ENCODE results near the gene SUMO4.

DNA sequence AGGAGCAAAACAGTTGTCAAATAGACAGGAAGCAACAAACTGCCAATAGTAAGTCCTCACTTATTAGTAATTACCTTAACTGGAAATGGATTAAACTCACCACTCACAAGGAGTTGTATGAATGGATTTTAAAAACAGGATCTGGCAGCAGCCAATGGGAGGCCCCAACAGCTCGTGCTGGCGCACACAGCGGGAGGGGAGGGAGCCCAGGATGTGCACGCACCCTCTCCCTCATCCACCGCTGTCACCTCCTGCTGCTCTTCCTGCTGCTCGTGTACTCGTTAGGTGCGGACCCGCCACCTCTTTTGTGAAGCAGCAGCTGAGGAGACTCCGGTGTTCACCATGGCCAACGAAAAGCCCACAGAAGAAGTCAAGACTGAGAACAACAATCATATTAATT, at the start of gene SUMO4:
- TF ChIP-seq, protein P1, sequence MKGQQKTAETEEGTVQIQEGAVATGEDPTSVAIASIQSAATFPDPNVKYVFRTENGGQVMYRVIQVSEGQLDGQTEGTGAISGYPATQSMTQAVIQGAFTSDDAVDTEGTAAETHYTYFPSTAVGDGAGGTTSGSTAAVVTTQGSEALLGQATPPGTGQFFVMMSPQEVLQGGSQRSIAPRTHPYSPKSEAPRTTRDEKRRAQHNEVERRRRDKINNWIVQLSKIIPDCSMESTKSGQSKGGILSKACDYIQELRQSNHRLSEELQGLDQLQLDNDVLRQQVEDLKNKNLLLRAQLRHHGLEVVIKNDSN (IDR thresholded peaks at IDR 0.05; ENCODE audit: borderline replicate concordance, extremely low read length, insufficient read depth, low read depth, low read length): no peak
- TF ChIP-seq EZH2 (IDR thresholded peaks at IDR 0.05; ENCODE audit: borderline replicate concordance, control insufficient read depth, low read depth, low read length) (no peak), KDM1A (IDR thresholded peaks at IDR 0.05; ENCODE audit: borderline replicate concordance) (no peak), FOS (IDR thresholded peaks at IDR 0.05; ENCODE audit: borderline replicate concordance, extremely low read depth, insufficient read length) (no peak), POLR2AphosphoS5 (IDR thresholded peaks at IDR 0.05; ENCODE audit: low read length) (no peak), EP300 (IDR thresholded peaks at IDR 0.05; ENCODE audit: borderline replicate concordance in 1 of 2, control insufficient read depth in 1 of 2, low read depth in 2 of 2, low read length in 2 of 2) (no peak), SP1 (IDR thresholded peaks at IDR 0.05; ENCODE audit: low read depth, low read length) (no peak), CREM (IDR thresholded peaks at IDR 0.05; ENCODE audit: low read depth) (no peak), FOXM1 (IDR thresholded peaks at IDR 0.05; ENCODE audit: low read depth, low read length) (no peak), RFX5 (IDR thresholded peaks at IDR 0.05; ENCODE audit: low read depth, low read length) (no peak), RAD21 (IDR thresholded peaks at IDR 0.05; ENCODE audit: insufficient read depth, low read depth, low read length) (no peak), NBN (IDR thresholded peaks at IDR 0.05) (no peak)
- TF ChIP-seq, protein P2, sequence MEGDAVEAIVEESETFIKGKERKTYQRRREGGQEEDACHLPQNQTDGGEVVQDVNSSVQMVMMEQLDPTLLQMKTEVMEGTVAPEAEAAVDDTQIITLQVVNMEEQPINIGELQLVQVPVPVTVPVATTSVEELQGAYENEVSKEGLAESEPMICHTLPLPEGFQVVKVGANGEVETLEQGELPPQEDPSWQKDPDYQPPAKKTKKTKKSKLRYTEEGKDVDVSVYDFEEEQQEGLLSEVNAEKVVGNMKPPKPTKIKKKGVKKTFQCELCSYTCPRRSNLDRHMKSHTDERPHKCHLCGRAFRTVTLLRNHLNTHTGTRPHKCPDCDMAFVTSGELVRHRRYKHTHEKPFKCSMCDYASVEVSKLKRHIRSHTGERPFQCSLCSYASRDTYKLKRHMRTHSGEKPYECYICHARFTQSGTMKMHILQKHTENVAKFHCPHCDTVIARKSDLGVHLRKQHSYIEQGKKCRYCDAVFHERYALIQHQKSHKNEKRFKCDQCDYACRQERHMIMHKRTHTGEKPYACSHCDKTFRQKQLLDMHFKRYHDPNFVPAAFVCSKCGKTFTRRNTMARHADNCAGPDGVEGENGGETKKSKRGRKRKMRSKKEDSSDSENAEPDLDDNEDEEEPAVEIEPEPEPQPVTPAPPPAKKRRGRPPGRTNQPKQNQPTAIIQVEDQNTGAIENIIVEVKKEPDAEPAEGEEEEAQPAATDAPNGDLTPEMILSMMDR (IDR thresholded peaks at IDR 0.05 in 2 of 3, conservative IDR thresholded peaks at IDR 0.05 in 1 of 3; ENCODE audit: control insufficient read depth in 2 of 3, extremely low read depth in 1 of 3, insufficient read depth in 1 of 3, low read depth in 3 of 3, low read length in 3 of 3): no peak
- TF ChIP-seq, protein P3, sequence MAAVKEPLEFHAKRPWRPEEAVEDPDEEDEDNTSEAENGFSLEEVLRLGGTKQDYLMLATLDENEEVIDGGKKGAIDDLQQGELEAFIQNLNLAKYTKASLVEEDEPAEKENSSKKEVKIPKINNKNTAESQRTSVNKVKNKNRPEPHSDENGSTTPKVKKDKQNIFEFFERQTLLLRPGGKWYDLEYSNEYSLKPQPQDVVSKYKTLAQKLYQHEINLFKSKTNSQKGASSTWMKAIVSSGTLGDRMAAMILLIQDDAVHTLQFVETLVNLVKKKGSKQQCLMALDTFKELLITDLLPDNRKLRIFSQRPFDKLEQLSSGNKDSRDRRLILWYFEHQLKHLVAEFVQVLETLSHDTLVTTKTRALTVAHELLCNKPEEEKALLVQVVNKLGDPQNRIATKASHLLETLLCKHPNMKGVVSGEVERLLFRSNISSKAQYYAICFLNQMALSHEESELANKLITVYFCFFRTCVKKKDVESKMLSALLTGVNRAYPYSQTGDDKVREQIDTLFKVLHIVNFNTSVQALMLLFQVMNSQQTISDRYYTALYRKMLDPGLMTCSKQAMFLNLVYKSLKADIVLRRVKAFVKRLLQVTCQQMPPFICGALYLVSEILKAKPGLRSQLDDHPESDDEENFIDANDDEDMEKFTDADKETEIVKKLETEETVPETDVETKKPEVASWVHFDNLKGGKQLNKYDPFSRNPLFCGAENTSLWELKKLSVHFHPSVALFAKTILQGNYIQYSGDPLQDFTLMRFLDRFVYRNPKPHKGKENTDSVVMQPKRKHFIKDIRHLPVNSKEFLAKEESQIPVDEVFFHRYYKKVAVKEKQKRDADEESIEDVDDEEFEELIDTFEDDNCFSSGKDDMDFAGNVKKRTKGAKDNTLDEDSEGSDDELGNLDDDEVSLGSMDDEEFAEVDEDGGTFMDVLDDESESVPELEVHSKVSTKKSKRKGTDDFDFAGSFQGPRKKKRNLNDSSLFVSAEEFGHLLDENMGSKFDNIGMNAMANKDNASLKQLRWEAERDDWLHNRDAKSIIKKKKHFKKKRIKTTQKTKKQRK (IDR thresholded peaks at IDR 0.05; ENCODE audit: low read depth, low read length): no peak
